ENCODE data around the gene DENND4B. TPM values are rescaled to one million over a fixed set of nuclear protein-coding genes. Genes with fewer than 3 reads are reported as not detected.

DENND4B gene
- total and polyA plus RNA-seq, 2 of the 4 experiments (the other 2 are of a cell fraction) = 1.8 to 25.2 TPM

DNA sequence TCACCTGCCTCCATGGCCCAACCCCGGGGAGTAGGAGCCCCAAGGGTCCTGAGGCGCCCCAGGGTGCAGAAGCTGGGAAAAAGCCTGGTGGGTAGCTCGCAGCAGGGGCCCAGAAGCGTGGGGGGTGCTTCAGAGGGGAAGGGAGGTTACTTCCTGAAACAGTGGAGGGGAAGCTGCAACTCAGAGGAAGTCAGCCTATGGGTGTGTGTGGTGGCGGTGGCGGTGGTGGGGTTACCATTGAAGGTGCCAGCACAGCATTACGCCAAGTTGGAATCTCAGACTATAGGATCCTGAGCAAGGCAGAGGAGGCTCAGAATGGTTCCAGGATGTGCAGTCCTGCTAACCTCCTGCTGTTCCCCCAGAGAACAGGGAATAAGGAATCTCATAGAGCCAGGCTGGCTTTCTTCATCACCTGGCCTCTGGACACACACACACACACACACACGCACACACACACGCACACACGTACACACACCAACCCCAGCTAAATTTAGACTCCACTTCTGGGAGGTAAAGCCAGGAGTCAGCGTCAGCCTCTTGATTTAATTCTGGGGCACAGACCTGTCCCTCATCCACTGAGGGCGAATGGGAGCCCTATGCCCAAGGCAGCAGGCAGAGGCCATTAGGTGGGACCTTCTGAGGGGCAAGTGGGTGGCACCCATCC is 1.3 kb downstream of the DENND4B start:
- Histone ChIP-seq H4K5ac (ENCODE audit: low read depth, low read length) (peak overlapping the region; percentile 86), H3K27ac (ENCODE audit: insufficient read depth, low read length) (peak overlapping the region; percentile 97), H2BK120ac (ENCODE audit: low read depth, low read length) (peak overlapping the region; percentile 52; the same call in 1 of the 2 replicates), H4K91ac (ENCODE audit: insufficient read depth, low read depth, low read length) (peak overlapping the region; percentile 70), H3K4me1 (ENCODE audit: control insufficient read depth, insufficient read depth, low read length) (peaks cover 9% of the 10 kb centered on the region), H3K9me1 (ENCODE audit: insufficient read depth, low read length) (peaks cover 18% of the 10 kb centered on the region; the same call in 1 of the 2 replicates), H3K4me2 (ENCODE audit: low read depth, low read length) (peak overlapping the region; percentile 100), H3K4ac (ENCODE audit: low read depth, low read length) (peak overlapping the region; percentile 87), H2AFZ (replicated peaks; ENCODE audit: low read length, poor library complexity) (peak overlapping the region; percentile 97), H3K9ac (ENCODE audit: low read depth, low read length) (peak overlapping the region; percentile 98), H3K27me3 (ENCODE audit: control insufficient read depth, insufficient read depth, low read length) (no peaks in the 10 kb centered on the region), H3K14ac (replicated peaks; ENCODE audit: low read depth, low read length) (peak overlapping the region; percentile 96), H3K4me3 (ENCODE audit: insufficient read depth, low read depth, low read length) (peak overlapping the region; percentile 98), H3K18ac (ENCODE audit: low read depth, low read length) (peak overlapping the region; percentile 85), H2AK9ac (replicated peaks; ENCODE audit: low read depth, low read length, poor library complexity) (peak overlapping the region; percentile 99), H4K20me1 (ENCODE audit: insufficient read depth, low read length) (peaks cover 11% of the 10 kb centered on the region), H2BK5ac (ENCODE audit: low read depth, low read length, poor library complexity, severe bottlenecking) (peak overlapping the region; percentile 93), H3K23ac (ENCODE audit: low read depth, low read length) (peak overlapping the region; percentile 58), H3K36me3 (ENCODE audit: control insufficient read depth, insufficient read depth, low read length) (peaks cover 41% of the 10 kb centered on the region), H2BK20ac (ENCODE audit: low read depth, low read length) (peak overlapping the region; percentile 25; the same call in 1 of the 2 replicates), H2BK15ac (ENCODE audit: low read depth, low read length) (peak overlapping the region; percentile 65; the same call in 1 of the 3 replicates), H2AK5ac (ENCODE audit: low read depth, low read length) (peak overlapping the region; percentile 96), H3K79me1 (ENCODE audit: low read depth in 1 of 2, low read length in 2 of 2) (peaks cover 15 to 54% of the 10 kb centered on the region in 2 experiments), H3K9me3 (ENCODE audit: control insufficient read depth, insufficient read depth, low read length) (no peaks in the 10 kb centered on the region), H3K56ac (ENCODE audit: extremely low read depth, insufficient read depth, low read length) (peak overlapping the region; percentile 81; the same call in 1 of the 2 replicates), H4K8ac (ENCODE audit: low read depth in 2 of 2, low read length in 2 of 2) (peak overlapping the region; percentile 90 to 91)
- TF ChIP-seq CHD1 (IDR thresholded peaks at IDR 0.05; ENCODE audit: low read depth, low read length) = 0 out of 2 replicates have a peak, but pooled peaks have one; percentile 11
- TF ChIP-seq, protein P1, sequence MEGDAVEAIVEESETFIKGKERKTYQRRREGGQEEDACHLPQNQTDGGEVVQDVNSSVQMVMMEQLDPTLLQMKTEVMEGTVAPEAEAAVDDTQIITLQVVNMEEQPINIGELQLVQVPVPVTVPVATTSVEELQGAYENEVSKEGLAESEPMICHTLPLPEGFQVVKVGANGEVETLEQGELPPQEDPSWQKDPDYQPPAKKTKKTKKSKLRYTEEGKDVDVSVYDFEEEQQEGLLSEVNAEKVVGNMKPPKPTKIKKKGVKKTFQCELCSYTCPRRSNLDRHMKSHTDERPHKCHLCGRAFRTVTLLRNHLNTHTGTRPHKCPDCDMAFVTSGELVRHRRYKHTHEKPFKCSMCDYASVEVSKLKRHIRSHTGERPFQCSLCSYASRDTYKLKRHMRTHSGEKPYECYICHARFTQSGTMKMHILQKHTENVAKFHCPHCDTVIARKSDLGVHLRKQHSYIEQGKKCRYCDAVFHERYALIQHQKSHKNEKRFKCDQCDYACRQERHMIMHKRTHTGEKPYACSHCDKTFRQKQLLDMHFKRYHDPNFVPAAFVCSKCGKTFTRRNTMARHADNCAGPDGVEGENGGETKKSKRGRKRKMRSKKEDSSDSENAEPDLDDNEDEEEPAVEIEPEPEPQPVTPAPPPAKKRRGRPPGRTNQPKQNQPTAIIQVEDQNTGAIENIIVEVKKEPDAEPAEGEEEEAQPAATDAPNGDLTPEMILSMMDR (conservative IDR thresholded peaks at IDR 0.05; ENCODE audit: low read depth, low read length) = no peak
- no peak for TF ChIP-seq CEBPB (IDR thresholded peaks at IDR 0.05; ENCODE audit: low read depth, low read length)
- TF ChIP-seq NFE2L2 (IDR thresholded peaks at IDR 0.05; ENCODE audit: low read depth, low read length) = no peak
- ChIA-PET POLR2A (ENCODE audit: unreplicated experiment) (no interaction called here), CTCF (interaction anchor here (1.2 kb wide), 1 partner anchor 18 kb away, joined by 10 read pairs; the partner anchor contains the start of gene SLC39A1)
- ATAC-seq (ENCODE audit: low read depth) (no peak; the same call in 1 of the 2 replicates), DNase-seq (peak; percentile 46)
- WGBS, 2 experiments (ENCODE audit: extremely low coverage in 2 of 2, insufficient read length in 1 of 2) = no CpG with 5 or more reads among the region's 12 CpGs
- intact Hi-C loops (cut with micrococcal nuclease) (no loop called here), dilution Hi-C loops (cut with HindIII; ENCODE audit: low sequenced_read_pairs, unreplicated experiment) (no loop called here), in situ Hi-C loops (cut with MboI; ENCODE audit: low sequenced_read_pairs) (loop anchor here (5.0 kb wide), 1 partner anchor 148 kb away; no protein-coding TSS in a partner anchor)
- no TSS peak for BruUV-seq (replicated peaks)
